ENCODE results near the gene PBX3.

PBX3 gene

GRCh38 chr9:125867751-125868415 is 120.7 kb downstream of the PBX3 start:
- H3K27me3 ChIP-seq = no peaks in the 10 kb centered on the region
- H3K27ac ChIP-seq = no peak overlapping the region
- no peaks in the 10 kb centered on the region for H3K36me3 ChIP-seq
- no peaks in the 10 kb centered on the region for H3K4me1 ChIP-seq
- no peaks in the 10 kb centered on the region for H3K9me3 ChIP-seq
- TF ChIP-seq CTCF (IDR thresholded peaks at IDR 0.05) = no peak
- no peak overlapping the region for H3K4me3 ChIP-seq
- intact Hi-C loops (cut with DNase I; ENCODE audit: low total_unique reads) = no loop called here
- DNase-seq = no peak

DNA sequence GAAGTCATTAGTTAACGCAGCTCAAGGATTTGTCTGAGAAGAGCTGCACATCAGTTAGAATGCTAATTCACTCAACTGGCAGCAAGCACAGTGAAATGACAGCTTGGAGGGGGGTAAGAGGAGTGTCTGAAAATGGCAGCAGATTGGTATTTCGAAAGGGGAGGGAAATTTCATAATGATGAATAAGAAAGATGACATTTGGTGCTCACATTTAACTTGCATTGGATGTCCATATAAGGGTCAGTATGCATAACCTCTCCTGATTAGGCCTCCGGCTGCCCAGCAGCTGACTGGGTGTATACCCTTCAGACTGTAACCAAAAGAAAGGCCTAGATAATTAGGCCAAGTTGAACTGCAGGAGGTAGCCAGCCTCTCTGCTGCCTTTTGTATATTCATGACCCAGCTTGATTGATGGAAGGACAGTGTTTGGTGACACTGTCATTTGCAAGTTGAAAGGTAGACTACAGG is 131.0 kb downstream of the PBX3 start:
- Histone ChIP-seq H3K27me3 (no peaks in the 10 kb centered on the region), H3K4me1 (no peaks in the 10 kb centered on the region), H3K36me3 (no peaks in the 10 kb centered on the region), H3K4me3 (no peak overlapping the region), H3K9me3 (no peaks in the 10 kb centered on the region), H3K27ac (no peak overlapping the region)
- no peak for TF ChIP-seq CTCF (IDR thresholded peaks at IDR 0.05)
- intact Hi-C loops (cut with DNase I; ENCODE audit: low total_unique reads) = no loop called here
- no peak for DNase-seq

DNA sequence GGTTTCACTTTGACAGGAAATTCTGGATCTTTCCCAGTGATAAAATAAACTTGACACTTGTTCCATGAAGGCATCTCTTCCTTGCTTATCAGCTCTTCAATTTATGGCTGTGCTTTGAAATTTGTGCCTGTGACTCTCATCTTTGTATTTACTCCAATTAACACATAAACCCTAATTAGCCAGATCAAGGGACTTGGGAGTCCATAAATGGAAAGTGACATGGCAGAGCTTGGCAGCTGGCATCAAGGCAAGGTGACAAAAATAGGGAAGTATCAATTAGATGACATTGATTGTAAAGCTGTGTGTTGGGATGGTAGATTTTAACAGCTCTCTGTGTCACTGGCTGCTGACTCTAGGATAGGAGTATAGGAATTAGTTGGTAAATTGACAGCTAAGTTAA is 133.9 kb downstream of the PBX3 start:
- intact Hi-C loops (cut with DNase I; ENCODE audit: low total_unique reads) = no loop called here
- DNase-seq = no peak
- Histone ChIP-seq H3K4me1 (no peaks in the 10 kb centered on the region), H3K27me3 (no peaks in the 10 kb centered on the region), H3K9me3 (no peaks in the 10 kb centered on the region), H3K4me3 (no peak overlapping the region), H3K36me3 (no peaks in the 10 kb centered on the region), H3K27ac (no peak overlapping the region)
- no peak for TF ChIP-seq CTCF (IDR thresholded peaks at IDR 0.05)

GRCh38 chr9:125883565-125884217 is 136.5 kb downstream of the PBX3 start:
- H3K4me1 ChIP-seq = no peaks in the 10 kb centered on the region
- no peak for TF ChIP-seq CTCF (IDR thresholded peaks at IDR 0.05)
- no peak overlapping the region for H3K27ac ChIP-seq

DNA sequence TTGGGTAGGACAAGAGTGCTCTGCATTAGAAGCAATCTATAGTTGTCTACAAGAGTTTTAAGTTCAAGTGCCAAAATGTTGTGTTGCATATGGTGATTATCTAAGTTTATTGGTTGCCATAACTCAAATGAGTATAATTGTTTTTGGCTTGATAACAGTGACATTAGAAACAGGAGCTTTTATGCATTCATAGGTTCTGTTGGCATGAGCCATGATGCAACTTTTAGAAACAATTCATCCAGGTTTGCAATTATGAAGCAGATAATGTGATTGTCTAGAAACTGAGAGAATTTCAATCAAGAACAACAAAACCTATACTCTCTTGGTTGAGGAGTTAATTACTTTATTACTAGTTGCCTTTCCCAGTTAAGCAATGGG is 137.0 kb downstream of the PBX3 start:
- intact Hi-C loops (cut with DNase I; ENCODE audit: low total_unique reads) = no loop called here
- Histone ChIP-seq H3K9me3 (no peaks in the 10 kb centered on the region), H3K27ac (no peak overlapping the region), H3K36me3 (no peaks in the 10 kb centered on the region), H3K4me1 (peaks cover 0 to 1% (median 0%) of the 10 kb centered on the region in 4 donors), H3K27me3 (no peaks in the 10 kb centered on the region), H3K4me3 (no peak overlapping the region)
- TF ChIP-seq CTCF (IDR thresholded peaks at IDR 0.05) = no peak
- DNase-seq = no peak

More at GRCh38 chr9:125883565-125884217, 136.5 kb downstream of the PBX3 start:
- no peak for DNase-seq
- Histone ChIP-seq H3K27me3 (no peaks in the 10 kb centered on the region), H3K36me3 (no peaks in the 10 kb centered on the region), H3K9me3 (no peaks in the 10 kb centered on the region), H3K4me3 (no peak overlapping the region)
- intact Hi-C loops (cut with DNase I; ENCODE audit: low total_unique reads) = no loop called here
